ENCODE results near the gene LRRC56.

Gene LRRC56

GRCh38 chr11:536841-537621, at the start of gene LRRC56:
Gene LRRC56, plus strand, starts transcription at chr11:537527. Its CDS starts 3,158 bp downstream, at chr11:540685.
- DNase-seq (ENCODE audit: low spot score) = peak; percentile 99

GRCh38 chr11:487571-488021, 49.7 kb upstream of the LRRC56 start:
- peak; percentile 20 for DNase-seq (ENCODE audit: low spot score)

GRCh38 chr11:488062-488461, 49.3 kb upstream of the LRRC56 start:
- peak; percentile 19 for DNase-seq (ENCODE audit: low spot score)

GRCh38 chr11:488579-488978, 48.7 kb upstream of the LRRC56 start:
- peak; percentile 11 for DNase-seq (ENCODE audit: low spot score)

GRCh38 chr11:488992-489391, 48.3 kb upstream of the LRRC56 start:
- peak; percentile 19 for DNase-seq (ENCODE audit: low spot score)

- DNase-seq (ENCODE audit: low spot score) = peak; percentile 8
These were observed 47.6 kb upstream of the LRRC56 start for GRCh38 chr11:489610-490185.

- DNase-seq (ENCODE audit: low spot score) = peak; percentile 11
These were observed 47.0 kb upstream of the LRRC56 start for GRCh38 chr11:490186-490929.

- DNase-seq (ENCODE audit: low spot score) = no peak
These were observed 46.4 kb upstream of the LRRC56 start for GRCh38 chr11:490930-491260.

- DNase-seq (ENCODE audit: low spot score) = no peak
These were observed 46.0 kb upstream of the LRRC56 start for GRCh38 chr11:491358-491757.

GRCh38 chr11:492427-493226, 44.7 kb upstream of the LRRC56 start:
- DNase-seq (ENCODE audit: low spot score) = peak; percentile 56

- DNase-seq (ENCODE audit: low spot score) = peak; percentile 29
These were observed 42.4 kb upstream of the LRRC56 start for GRCh38 chr11:494761-495536.

- no peak for DNase-seq (ENCODE audit: low spot score)
These were observed 41.8 kb upstream of the LRRC56 start for GRCh38 chr11:495537-495931.

GRCh38 chr11:496834-497564, 40.3 kb upstream of the LRRC56 start:
- peak; percentile 32 for DNase-seq (ENCODE audit: low spot score)

GRCh38 chr11:497565-498296, 39.6 kb upstream of the LRRC56 start:
- no peak for DNase-seq (ENCODE audit: low spot score)

- peak; percentile 7 for DNase-seq (ENCODE audit: low spot score)
These were observed 38.8 kb upstream of the LRRC56 start for GRCh38 chr11:498297-499181.

- DNase-seq (ENCODE audit: low spot score) = no peak
These were observed 37.9 kb upstream of the LRRC56 start for GRCh38 chr11:499201-500076.

GRCh38 chr11:501001-501682, 36.2 kb upstream of the LRRC56 start:
- no peak for DNase-seq (ENCODE audit: low spot score)

Data from iPS-NIHi11 (cell line).